Esophagus (tissue), 2 donors: Measurements from ENCODE around the gene APBA2. TPM values are rescaled to one million over a fixed set of nuclear protein-coding genes. Genes with fewer than 3 reads are reported as not detected.
A peak's percentile ranks its signal among the peaks of the same experiment; 100 is the strongest.

Experiments used
- H3K27ac ChIP-seq, 2 donors: one replicate each; pipeline ENCODE4 v1.5.1; 2013; ENCODE audit warnings: low read depth in 2 of 2, mild to moderate bottlenecking in 2 of 2, inconsistent platforms in 1 of 2, low read length in 1 of 2, moderate library complexity in 1 of 2
- H3K27me3 ChIP-seq, 2 donors: one replicate each; pipeline ENCODE4 v1.6.1; 2013; ENCODE audit warnings: low read length in 2 of 2, control low read depth in 1 of 2, mild to moderate bottlenecking in 1 of 2; ENCODE audit not compliant: insufficient read depth in 2 of 2, control insufficient read depth in 1 of 2
- H3K36me3 ChIP-seq, 2 donors: one replicate each; pipeline ENCODE4 v1.6.1; 2013; ENCODE audit warnings: low read length in 1 of 2; ENCODE audit not compliant: control insufficient read depth in 2 of 2, insufficient read depth in 2 of 2
- H3K4me1 ChIP-seq, 2 donors: one replicate each; pipeline ENCODE4 v1.6.1; 2013; ENCODE audit warnings: low read length in 1 of 2; ENCODE audit not compliant: control insufficient read depth in 2 of 2, insufficient read depth in 2 of 2
- H3K4me3 ChIP-seq, 2 donors: one replicate each; pipeline ENCODE4 v1.5.1; 2013; ENCODE audit warnings: low read length in 2 of 2, mild to moderate bottlenecking in 2 of 2, low read depth in 1 of 2, moderate library complexity in 1 of 2
- H3K9me3 ChIP-seq, 2 donors: one replicate each; pipeline ENCODE4 v1.6.1; 2013; ENCODE audit warnings: mild to moderate bottlenecking in 2 of 2, low read depth in 1 of 2, low read length in 1 of 2, moderate library complexity in 1 of 2; ENCODE audit not compliant: control insufficient read depth in 2 of 2, insufficient read depth in 1 of 2
- WGBS, 2 donors: extraction: QIAGEN DNeasy Blood & Tissue Kit; methylation state at CpG; one replicate each; pipeline ENCODE4 v1.1.7; 2013; 5-methylcytosine and 5-hydroxymethylcytosine counted together
- polyA plus RNA-seq, 2 donors: library from polyadenylated mRNA; stranded (reverse); fragments of 200-250 nt; gene quantifications; one replicate each; pipeline ENCODE4 v1.2.3, GENCODE V29; 2013
- donor health status: healthy with polysubstance abuse.
- donor health status: Bipolar disorder and iron deficiency.

The APBA2 gene
- polyA plus RNA-seq, 2 donors, result 0.77 to 1.7 TPM

DNA sequence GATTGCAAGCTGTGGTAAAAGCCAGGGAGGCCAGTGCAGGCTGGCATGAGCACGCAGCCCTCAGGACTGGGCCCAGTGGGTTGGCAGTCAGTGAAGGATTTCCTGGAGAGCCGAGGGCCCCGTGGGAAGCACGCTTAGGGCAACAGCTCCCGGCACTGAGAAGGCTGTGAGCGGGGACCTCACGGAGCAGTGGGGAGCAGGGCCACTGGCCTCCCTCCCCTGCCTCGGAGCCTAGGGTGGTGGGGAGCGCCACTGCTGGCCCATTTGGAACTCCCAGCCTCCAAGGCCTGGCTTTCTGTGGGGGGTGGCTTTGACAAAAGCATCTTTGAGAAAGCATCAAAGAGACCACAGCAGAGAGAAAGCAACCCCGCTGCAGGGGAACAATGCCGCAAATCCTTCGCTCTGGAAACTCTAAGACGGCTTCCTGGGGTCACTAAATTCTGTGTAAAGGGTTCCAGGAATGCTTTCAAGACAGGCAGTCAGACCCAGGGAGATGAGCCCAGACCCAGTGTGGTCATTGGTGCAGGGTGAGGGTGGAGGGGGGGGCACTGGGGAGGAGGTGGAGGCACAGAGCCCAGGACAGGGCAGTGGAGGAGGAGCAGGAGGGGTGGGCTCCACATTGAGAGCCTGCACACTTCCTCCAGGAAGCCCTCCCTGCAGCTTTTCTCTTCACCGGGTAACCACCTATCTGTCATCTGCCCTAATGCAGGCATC lies 9.5 kb upstream of the APBA2 start:
- H3K36me3 ChIP-seq, result no peaks in the 10 kb centered on the region
- H3K9me3 ChIP-seq, result no peaks in the 10 kb centered on the region
- WGBS, 2 donors, result 64 to 74% methylated on average over 14 of the region's 14 CpGs
- H3K4me1 ChIP-seq, result no peaks in the 10 kb centered on the region
- H3K27me3 ChIP-seq, result no peaks in the 10 kb centered on the region
- H3K4me3 ChIP-seq, result no peak overlapping the region
- H3K27ac ChIP-seq, result no peak overlapping the region

DNA sequence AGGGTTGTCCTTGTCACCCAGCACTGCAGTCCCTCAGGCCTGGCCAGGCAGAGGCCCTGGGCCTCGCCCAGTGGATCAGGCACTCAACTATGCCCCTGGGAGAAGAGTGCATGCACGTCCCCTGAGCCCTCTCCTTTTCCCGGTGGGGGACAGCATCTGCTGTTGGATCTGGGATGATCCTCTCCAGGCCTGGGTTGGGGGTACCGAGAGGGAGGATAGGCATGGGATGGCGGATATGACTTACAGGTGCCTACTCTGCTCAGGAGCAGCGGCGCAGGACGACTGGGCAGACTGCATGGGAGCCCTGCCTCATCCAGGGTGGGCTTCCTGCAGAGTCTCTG lies 9.0 kb upstream of the APBA2 start:
- Histone ChIP-seq H3K4me3 (no peak overlapping the region), H3K9me3 (no peaks in the 10 kb centered on the region), H3K27ac (no peak overlapping the region), H3K36me3 (no peaks in the 10 kb centered on the region), H3K27me3 (no peaks in the 10 kb centered on the region), H3K4me1 (no peaks in the 10 kb centered on the region)
- 91 to 92% methylated on average over 8 of the region's 8 CpGs for WGBS, 2 donors

DNA sequence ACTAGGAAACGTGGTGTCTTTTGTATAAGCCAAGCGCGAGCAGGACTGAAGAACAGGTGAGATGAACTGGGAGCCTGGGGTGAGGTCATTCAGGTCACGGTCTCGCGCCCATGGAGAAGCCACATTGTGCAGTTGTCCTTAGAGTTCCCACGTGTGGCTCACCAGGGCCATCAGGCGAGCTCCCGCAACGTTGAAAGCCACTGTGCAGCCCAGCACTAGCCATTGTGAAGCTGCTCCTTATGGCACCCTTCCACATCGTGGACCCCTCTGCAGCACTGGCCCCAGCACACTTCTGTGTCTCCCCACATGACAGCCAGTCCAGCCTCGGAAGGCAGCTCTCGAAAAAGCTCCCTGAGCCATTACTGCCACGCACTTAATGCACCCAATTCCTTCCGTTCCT lies 7.6 kb upstream of the APBA2 start:
- Histone ChIP-seq H3K4me3 (no peak overlapping the region), H3K4me1 (no peaks in the 10 kb centered on the region), H3K9me3 (no peaks in the 10 kb centered on the region), H3K36me3 (no peaks in the 10 kb centered on the region), H3K27ac (no peak overlapping the region), H3K27me3 (no peaks in the 10 kb centered on the region)
- 88 to 89% methylated on average over 14 to 15 of the region's 15 CpGs for WGBS, 2 donors

DNA sequence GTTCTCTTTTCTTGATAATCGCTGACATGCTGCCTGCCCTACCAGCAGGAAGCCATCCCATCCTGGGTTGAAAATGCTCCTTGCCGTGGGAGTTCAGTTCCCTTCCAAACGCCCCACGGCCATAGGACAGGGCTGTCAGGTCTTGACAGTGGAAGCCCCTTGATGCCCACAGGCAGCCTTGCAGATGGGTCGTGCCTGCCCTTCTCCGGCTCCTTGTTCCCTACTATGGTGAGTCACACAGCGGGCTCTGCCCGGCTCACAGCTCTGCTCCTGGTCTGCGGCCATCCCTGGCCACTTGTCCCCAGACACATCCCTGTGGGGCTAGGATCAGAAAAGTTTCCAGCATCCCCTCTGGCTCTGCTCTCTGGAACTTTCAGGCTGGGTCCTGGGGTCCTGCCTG lies 6.2 kb upstream of the APBA2 start:
- H3K27me3 ChIP-seq, result no peaks in the 10 kb centered on the region
- no peak overlapping the region for H3K4me3 ChIP-seq
- H3K27ac ChIP-seq, result no peak overlapping the region
- 86 to 87% methylated on average over 9 of the region's 9 CpGs for WGBS, 2 donors
- no peaks in the 10 kb centered on the region for H3K9me3 ChIP-seq
- no peaks in the 10 kb centered on the region for H3K36me3 ChIP-seq
- H3K4me1 ChIP-seq, result no peaks in the 10 kb centered on the region

DNA sequence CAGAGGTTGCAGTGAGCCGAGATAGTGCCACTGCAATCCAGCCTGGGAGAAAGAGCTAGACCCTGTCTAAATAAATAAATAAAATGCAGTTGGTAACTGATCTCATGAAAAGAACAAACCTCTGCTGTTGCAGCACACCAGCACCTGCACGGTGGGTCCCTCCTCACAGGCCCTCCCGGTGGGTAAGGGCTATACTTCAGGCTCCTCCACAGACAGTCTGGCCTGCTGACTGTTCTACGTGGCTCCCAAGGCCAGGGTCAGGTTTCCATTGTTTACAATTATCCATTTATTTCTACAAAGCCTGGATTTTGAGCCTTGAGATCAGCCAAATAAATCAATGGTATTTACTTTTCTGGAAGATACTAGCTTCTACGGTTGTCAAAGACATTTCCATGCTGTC lies 5.1 kb upstream of the APBA2 start:
- Histone ChIP-seq H3K36me3 (no peaks in the 10 kb centered on the region), H3K9me3 (no peaks in the 10 kb centered on the region), H3K27me3 (no peaks in the 10 kb centered on the region), H3K27ac (no peak overlapping the region), H3K4me3 (no peak overlapping the region), H3K4me1 (peaks cover 0 to 4% of the 10 kb centered on the region in 2 donors)
- 64 to 75% methylated on average over 5 of the region's 5 CpGs for WGBS, 2 donors

DNA sequence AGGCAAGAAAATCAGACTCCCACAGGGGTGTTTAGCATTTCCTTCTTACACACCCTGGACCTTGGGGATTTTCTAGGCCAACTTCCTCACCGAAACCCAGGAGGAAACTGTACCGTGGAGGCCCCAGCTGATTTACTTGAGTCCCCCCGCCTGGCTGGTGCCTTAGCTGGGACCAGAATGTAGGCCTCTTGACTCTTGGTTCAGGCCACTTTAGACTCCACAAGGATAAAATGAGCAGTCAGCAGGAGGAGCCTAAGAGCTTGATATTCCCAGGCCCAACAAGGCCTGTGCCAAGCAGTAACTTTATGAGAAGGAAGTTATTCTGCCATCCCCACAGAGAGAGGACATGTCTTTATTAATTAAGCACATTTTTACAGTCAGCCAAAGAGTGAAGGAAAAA lies 4.6 kb upstream of the APBA2 start:
- Histone ChIP-seq H3K27me3 (no peaks in the 10 kb centered on the region), H3K4me1 (peaks cover 0 to 5% of the 10 kb centered on the region in 2 donors), H3K4me3 (no peak overlapping the region), H3K9me3 (no peaks in the 10 kb centered on the region), H3K27ac (no peak overlapping the region), H3K36me3 (no peaks in the 10 kb centered on the region)
- 59 to 74% methylated on average over 3 of the region's 3 CpGs for WGBS, 2 donors

DNA sequence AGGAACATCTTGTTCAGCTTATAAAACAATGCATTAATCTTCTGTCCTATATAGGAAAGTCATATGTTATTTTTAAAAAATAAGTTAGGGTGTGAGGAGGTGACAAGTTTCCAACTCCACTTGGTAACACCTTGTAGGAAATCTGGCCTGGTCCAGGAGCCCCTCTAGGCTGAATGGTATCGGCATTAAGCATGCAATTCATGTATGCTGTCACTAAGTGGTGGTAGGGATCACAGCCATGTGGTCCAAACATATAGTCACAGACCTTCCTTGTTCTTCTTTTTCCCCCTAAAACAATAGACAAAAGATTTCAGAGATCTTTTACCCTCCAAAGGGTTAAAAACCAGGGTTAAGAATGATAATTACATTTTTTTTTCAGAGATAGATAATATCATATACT lies 4.2 kb upstream of the APBA2 start:
- Histone ChIP-seq H3K36me3 (no peaks in the 10 kb centered on the region), H3K4me3 (no peak overlapping the region), H3K27ac (no peak overlapping the region), H3K27me3 (peaks cover 0 to 2% of the 10 kb centered on the region in 2 donors), H3K4me1 (peaks cover 0 to 5% of the 10 kb centered on the region in 2 donors), H3K9me3 (no peaks in the 10 kb centered on the region)
- WGBS, 2 donors, result 90 to 100% methylated on average over 1 of the region's 1 CpG

DNA sequence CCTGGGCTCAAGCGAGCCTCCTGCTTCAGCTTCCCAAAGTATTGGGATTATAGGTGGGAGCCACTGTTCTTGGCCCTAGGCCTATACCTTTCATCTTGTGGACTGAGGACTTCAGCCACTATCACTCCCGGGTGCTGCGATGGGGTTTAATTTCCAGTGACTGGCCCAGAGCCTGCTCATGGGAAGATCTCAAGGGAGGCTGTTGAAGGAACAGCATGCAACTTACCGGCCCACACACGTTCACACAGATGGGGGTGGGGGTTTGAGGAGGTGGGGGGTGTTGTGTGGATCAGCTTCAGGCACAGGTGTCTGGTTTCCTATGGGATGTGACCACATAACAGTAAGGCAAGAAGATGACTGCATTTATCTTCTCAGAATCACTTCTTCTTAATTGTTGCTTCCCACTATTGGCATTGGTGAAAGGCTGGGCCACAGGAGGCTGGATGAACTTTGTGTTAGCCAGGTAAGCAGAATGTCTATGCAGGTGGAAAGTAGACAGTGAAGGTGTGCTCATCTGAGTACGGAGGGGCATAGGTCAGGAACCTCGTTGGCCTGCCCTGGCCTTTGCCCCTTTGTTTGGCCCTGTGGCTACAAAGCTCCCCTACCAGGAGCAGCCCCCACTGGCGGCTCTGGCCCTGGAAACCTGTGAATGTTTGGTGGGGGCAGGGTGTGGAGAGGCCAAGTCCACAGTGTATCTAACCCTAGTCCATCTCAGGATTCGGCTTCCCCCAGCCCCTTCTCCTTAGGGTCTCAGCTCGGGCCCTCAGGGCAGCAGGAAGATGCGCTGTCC lies 1.4 kb upstream of the APBA2 start:
- Histone ChIP-seq H3K9me3 (no peaks in the 10 kb centered on the region), H3K27me3 (peaks cover 0 to 6% of the 10 kb centered on the region in 2 donors), H3K36me3 (no peaks in the 10 kb centered on the region), H3K27ac (no peak overlapping the region), H3K4me1 (peaks cover 0 to 5% of the 10 kb centered on the region in 2 donors), H3K4me3 (no peak overlapping the region)
- WGBS, 2 donors, result 94 to 95% methylated on average over 11 of the region's 11 CpGs

DNA sequence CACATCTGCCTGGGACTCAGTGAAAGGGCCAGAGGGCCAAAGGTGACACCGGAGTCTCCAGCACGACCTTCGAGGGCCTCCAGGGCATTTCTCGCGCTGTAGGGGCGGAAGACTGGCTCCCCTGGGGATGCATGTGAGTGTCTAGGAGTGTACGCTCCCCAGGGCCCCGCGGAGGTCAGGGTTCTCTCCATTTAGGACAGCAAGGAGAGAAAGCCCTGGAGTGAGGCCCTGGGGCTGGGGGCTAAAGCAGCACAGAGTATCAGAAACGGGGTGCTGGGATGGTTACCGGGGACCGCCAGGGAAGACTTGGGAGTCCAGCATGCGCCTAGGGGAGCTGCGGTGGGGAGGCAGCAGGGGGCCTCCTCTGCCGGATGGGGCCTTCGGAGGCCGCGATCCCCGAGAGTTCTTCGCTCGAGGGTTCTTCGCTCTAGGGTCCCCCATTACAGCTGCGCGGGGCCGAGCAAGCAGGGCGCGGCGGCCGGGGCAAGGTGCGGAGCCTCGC lies 595 bp upstream of the APBA2 start:
- Histone ChIP-seq H3K36me3 (no peaks in the 10 kb centered on the region), H3K27me3 (peaks cover 0 to 6% of the 10 kb centered on the region in 2 donors), H3K9me3 (no peaks in the 10 kb centered on the region), H3K4me3 (peak overlapping the region; percentile 46), H3K27ac (no peak overlapping the region), H3K4me1 (peaks cover 0 to 5% of the 10 kb centered on the region in 2 donors)
- 33 to 34% methylated on average over 31 of the region's 31 CpGs for WGBS, 2 donors
